Esophagus squamous epithelium (tissue), 5 donors: ENCODE measurements around the gene DOCK10. TPM values are rescaled to one million over a fixed set of nuclear protein-coding genes. Genes with fewer than 3 reads are reported as not detected.

Experiments used
- DNase-seq: peaks from one replicate; lab custom pipeline; 2025; lab: John Stamatoyannopoulos, UW
- H3K27ac ChIP-seq, 4 donors: fragments of 200-600 bp; sonication (generic); one replicate each; pipeline ENCODE4 v1.5.1; 2016 to 2019; ENCODE audit warnings: mild to moderate bottlenecking in 1 of 4
- H3K27me3 ChIP-seq, 4 donors: fragments of 200-600 bp; sonication (generic); 1 replicate in 3 of 4; 2 replicates in 1 of 4; pipeline versions ENCODE4 v1.5.1 to v1.6.0; 2017 to 2021; ENCODE audit warnings: antibody characterized with exemption in 1 of 4
- H3K36me3 ChIP-seq, 3 donors: fragments of 200-600 bp; sonication (generic); one replicate each; pipeline ENCODE4 v1.5.1; 2016 to 2019
- H3K4me1 ChIP-seq, 3 donors: fragments of 200-600 bp; sonication (generic); one replicate each; pipeline ENCODE4 v1.5.1; 2017 to 2019
- H3K4me3 ChIP-seq, 4 donors: fragments of 200-600 bp; sonication (generic); 1 replicate in 3 of 4; 2 replicates in 1 of 4; pipeline ENCODE4 v1.5.1; 2016 to 2019; ENCODE audit warnings: mild to moderate bottlenecking in 2 of 4, moderate library complexity in 1 of 4
- H3K9me3 ChIP-seq, 3 donors: fragments of 200-600 bp; sonication (generic); one replicate each; pipeline ENCODE4 v1.5.1; 2016 to 2019
- POLR2A ChIP-seq, 4 donors: fragments of 450-650 bp; IDR thresholded peaks; one replicate each; pipeline ENCODE4 v1.6.1; 2017; ENCODE audit warnings: antibody characterized with exemption in 4 of 4, mild to moderate bottlenecking in 4 of 4, moderate library complexity in 3 of 4
- WGBS, 2 donors: methylation state at CpG; one replicate each; pipeline ENCODE4 v1.1.5; 2018; 5-methylcytosine and 5-hydroxymethylcytosine counted together
- intact Hi-C: fragments of 100-400 bp; cut with DNase I; formaldehyde crosslinking; loops from one replicate; pipeline ENCODE4 v1.15.0; 2022
- total RNA-seq, 4 donors: library from RNA; depleted of rRNA; stranded (reverse); fragments of >200 nt; gene quantifications; one replicate each; pipeline ENCODE4 v1.1.0, GENCODE V29; 2016
- TF ChIP-seq, protein P1 (sequence below), 6 experiments: fragments of 450-650 bp in 4 of 6; fragments of 200-600 bp in 2 of 6; sonication (generic) in 2 of 6; IDR thresholded peaks; one replicate each; pipeline ENCODE4 v1.5.1; 2016 to 2019; ENCODE audit warnings: antibody characterized with exemption in 6 of 6, mild to moderate bottlenecking in 4 of 6, moderate library complexity in 4 of 6
- donor health status: DM: yes; HTN: yes; CAD: no.

The DOCK10 gene
- total RNA-seq, 4 donors from 2014 or later = 9.2 to 16.6 (median 11.7) TPM

DNA sequence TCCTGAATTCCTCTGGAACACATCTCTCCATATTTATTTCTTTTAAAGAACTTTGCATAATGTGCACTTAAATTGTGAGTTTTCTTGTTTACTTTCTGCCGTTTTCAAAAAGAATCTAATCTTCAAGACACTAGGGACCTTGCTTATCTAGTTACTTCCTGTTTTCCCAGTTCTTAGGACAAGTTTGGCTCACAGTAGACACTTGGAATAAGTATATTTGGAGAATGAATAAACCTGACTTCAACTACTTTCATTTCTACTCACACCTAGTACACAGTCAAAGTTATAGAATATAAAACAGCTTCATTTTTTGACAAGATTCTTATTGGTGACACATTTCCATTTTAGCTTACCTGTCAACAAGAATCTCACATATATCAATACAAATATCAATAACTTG lies 170.5 kb downstream of the DOCK10 start:
- intact Hi-C loops = no loop called here
- no peak for DNase-seq
- no peak overlapping the region for H3K27ac ChIP-seq
- WGBS, 2 donors = 41 to 45% methylated on average over 1 of the region's 1 CpG
- TF ChIP-seq POLR2A (IDR thresholded peaks at IDR 0.05) = no peak
- TF ChIP-seq, protein P1, sequence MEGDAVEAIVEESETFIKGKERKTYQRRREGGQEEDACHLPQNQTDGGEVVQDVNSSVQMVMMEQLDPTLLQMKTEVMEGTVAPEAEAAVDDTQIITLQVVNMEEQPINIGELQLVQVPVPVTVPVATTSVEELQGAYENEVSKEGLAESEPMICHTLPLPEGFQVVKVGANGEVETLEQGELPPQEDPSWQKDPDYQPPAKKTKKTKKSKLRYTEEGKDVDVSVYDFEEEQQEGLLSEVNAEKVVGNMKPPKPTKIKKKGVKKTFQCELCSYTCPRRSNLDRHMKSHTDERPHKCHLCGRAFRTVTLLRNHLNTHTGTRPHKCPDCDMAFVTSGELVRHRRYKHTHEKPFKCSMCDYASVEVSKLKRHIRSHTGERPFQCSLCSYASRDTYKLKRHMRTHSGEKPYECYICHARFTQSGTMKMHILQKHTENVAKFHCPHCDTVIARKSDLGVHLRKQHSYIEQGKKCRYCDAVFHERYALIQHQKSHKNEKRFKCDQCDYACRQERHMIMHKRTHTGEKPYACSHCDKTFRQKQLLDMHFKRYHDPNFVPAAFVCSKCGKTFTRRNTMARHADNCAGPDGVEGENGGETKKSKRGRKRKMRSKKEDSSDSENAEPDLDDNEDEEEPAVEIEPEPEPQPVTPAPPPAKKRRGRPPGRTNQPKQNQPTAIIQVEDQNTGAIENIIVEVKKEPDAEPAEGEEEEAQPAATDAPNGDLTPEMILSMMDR (IDR thresholded peaks at IDR 0.05) = no peak
- no peaks in the 10 kb centered on the region for H3K27me3 ChIP-seq
- peaks cover 0 to 15% (median 0%) of the 10 kb centered on the region in 3 donors for H3K4me1 ChIP-seq
- H3K4me3 ChIP-seq = no peak overlapping the region
- no peaks in the 10 kb centered on the region for H3K9me3 ChIP-seq
- peaks cover 0 to 10% (median 0%) of the 10 kb centered on the region in 3 donors for H3K36me3 ChIP-seq

DNA sequence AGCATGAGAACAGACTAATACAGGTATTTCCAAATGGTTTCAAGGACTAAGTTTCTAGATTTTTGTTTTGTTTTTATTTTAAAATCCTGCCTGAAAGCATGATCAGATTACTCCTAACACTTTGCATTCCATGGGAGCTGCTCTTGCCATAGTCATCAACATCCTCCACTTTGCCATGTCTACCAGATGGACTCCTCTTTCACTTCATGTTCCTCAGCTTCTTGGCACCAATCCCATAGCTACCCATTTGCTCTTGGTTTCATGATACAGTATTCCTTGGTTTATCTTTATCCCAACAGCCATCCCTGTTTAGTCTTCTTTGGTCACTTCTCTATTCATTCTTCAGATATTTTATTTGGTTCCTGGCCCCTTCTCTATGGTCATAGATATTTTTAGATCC lies 171.9 kb downstream of the DOCK10 start:
- DNase-seq = no peak
- TF ChIP-seq POLR2A (IDR thresholded peaks at IDR 0.05) = no peak
- TF ChIP-seq, protein P1 (IDR thresholded peaks at IDR 0.05) = no peak
- H3K36me3 ChIP-seq = peaks cover 0 to 10% (median 0%) of the 10 kb centered on the region in 3 donors
- no peak overlapping the region for H3K4me3 ChIP-seq
- H3K27me3 ChIP-seq = no peaks in the 10 kb centered on the region
- no peaks in the 10 kb centered on the region for H3K9me3 ChIP-seq
- peaks cover 0 to 8% (median 0%) of the 10 kb centered on the region in 3 donors for H3K4me1 ChIP-seq
- intact Hi-C loops = no loop called here
- no peak overlapping the region for H3K27ac ChIP-seq

DNA sequence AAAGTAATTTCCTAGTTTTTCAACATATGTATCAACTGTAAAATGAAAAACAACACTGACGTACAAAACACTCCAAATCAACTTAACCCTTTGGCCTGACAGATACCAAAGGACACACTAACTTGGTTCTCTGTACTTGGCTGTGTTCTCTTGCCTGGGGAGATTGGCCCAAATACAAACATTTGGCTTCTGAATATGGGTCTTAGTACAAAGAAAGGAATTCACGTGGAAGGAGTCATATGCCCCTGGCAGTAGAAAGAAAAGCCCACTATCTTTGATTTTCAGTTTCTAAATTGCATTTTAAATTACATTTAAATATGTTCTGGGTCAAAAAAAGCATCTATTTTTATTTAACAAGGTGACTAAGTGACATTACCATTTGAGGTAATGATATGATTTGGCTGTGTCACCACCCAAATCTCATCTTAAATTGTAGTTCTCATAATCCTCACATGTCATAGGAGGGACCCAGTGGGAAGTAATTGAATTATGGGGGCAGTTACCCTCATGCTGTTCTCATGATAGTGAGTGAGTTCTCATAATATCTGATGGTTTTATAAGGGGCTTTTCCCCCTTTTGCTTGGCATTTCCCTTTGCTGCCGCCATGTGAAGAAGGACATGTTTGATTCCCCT lies 172.6 kb downstream of the DOCK10 start:
- WGBS, 2 donors = 42 to 52% methylated on average over 3 of the region's 3 CpGs
- Histone ChIP-seq H3K27me3 (no peaks in the 10 kb centered on the region), H3K4me1 (peaks cover 0 to 8% (median 0%) of the 10 kb centered on the region in 3 donors), H3K36me3 (peaks cover 0 to 10% (median 0%) of the 10 kb centered on the region in 3 donors), H3K27ac (no peak overlapping the region), H3K4me3 (no peak overlapping the region), H3K9me3 (no peaks in the 10 kb centered on the region)
- intact Hi-C loops = no loop called here
- DNase-seq = no peak
- no peak for TF ChIP-seq POLR2A (IDR thresholded peaks at IDR 0.05)
- TF ChIP-seq, protein P1 (IDR thresholded peaks at IDR 0.05) = no peak

DNA sequence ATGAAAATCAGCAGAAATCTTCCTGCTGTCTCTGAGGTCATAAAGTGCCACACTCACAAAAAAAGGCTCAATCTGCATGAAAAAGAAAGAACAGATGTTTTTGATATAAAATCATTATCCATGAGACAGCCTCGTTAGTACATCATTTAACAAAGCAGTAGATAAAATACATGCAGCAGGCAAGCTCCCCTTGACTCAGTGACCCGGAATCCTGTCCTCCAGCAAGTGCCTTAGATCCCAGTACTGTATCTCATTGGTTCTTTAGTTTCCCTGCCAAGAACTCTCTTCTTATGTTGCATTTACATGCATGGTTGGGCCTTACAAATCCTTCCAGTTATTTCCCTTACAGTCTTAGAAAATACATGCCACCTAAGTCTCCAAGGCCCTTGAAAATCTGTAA lies 177.3 kb downstream of the DOCK10 start:
- Histone ChIP-seq H3K4me1 (peaks cover 0 to 23% (median 0%) of the 10 kb centered on the region in 3 donors), H3K27me3 (no peaks in the 10 kb centered on the region), H3K4me3 (no peak overlapping the region), H3K9me3 (no peaks in the 10 kb centered on the region), H3K27ac (no peak overlapping the region), H3K36me3 (peaks cover 0 to 6% (median 0%) of the 10 kb centered on the region in 3 donors)
- 65 to 74% methylated on average over 2 of the region's 2 CpGs for WGBS, 2 donors
- intact Hi-C loops = no loop called here
- no peak for TF ChIP-seq POLR2A (IDR thresholded peaks at IDR 0.05)
- TF ChIP-seq, protein P1 (IDR thresholded peaks at IDR 0.05) = no peak
- no peak for DNase-seq

DNA sequence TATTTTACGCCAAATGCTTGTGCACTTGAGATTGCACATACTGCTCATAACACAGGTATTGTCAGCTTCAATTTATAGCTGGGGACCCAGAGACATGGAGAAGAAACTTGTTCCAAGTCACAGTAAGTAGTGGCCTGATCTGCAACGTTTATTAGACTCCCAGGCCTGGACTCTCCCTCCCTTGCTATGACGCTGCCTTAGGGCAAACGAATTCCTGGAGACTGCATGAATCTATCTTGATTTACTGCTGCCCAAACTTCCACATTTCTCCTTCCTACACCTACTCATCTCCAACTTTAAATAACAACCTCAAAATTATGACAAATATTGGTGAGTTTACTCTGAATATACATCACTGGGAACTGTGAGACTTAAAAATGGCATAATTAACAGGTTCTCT lies 181.0 kb downstream of the DOCK10 start:
- no peak for TF ChIP-seq POLR2A (IDR thresholded peaks at IDR 0.05)
- TF ChIP-seq, protein P1 (IDR thresholded peaks at IDR 0.05) = no peak
- peaks cover 0 to 15% (median 0%) of the 10 kb centered on the region in 3 donors for H3K4me1 ChIP-seq
- H3K4me3 ChIP-seq = no peak overlapping the region
- peaks cover 0 to 6% (median 0%) of the 10 kb centered on the region in 3 donors for H3K36me3 ChIP-seq
- no peaks in the 10 kb centered on the region for H3K27me3 ChIP-seq
- peak overlapping the region in 3 of 4 donors; percentile 2 to 35 (median 13) for H3K27ac ChIP-seq
- DNase-seq = no peak
- intact Hi-C loops = no loop called here
- WGBS, 2 donors = 34 to 62% methylated on average over 4 of the region's 4 CpGs
- H3K9me3 ChIP-seq = no peaks in the 10 kb centered on the region
